GM23338 (cell line): ENCODE measurements around the gene EFTUD2. TPM values are rescaled to one million over a fixed set of nuclear protein-coding genes. Genes with fewer than 3 reads are reported as not detected.

Experiments used
- ATAC-seq: fragments of 200-7000 bp; cut with Tn5 transposase; 3 replicates; pipeline ENCODE4 v1.9.1; 2020
- DNase-seq: peaks from one replicate; pipeline ENCODE4 v3.0.0-alpha.2; 2015; ENCODE audit warnings: low spot score
- H2AFZ ChIP-seq: fragments of 200-600 bp; sonication (generic); 2 replicates; pipeline ENCODE4 v1.8.0; 2016; ENCODE audit warnings: antibody characterized with exemption, mild to moderate bottlenecking, moderate library complexity
- H3F3A ChIP-seq: fragments of 200-600 bp; sonication (generic); replicated peaks from 2 replicates; pipeline ENCODE4 v1.8.0; 2017; ENCODE audit warnings: antibody characterized with exemption, mixed run types, low read depth
- H3K27ac ChIP-seq: fragments of 200-600 bp; sonication (generic); 2 replicates; pipeline ENCODE4 v1.6.1; 2016; ENCODE audit warnings: low read depth
- H3K27me3 ChIP-seq: fragments of 200-600 bp; sonication (generic); 2 replicates; pipeline ENCODE4 v1.8.0; 2016; ENCODE audit warnings: mild to moderate bottlenecking, mixed run types, moderate library complexity; ENCODE audit not compliant: insufficient read depth
- H3K36me3 ChIP-seq: fragments of 200-600 bp; sonication (generic); 2 replicates; pipeline ENCODE4 v1.8.0; 2016; ENCODE audit warnings: mild to moderate bottlenecking; ENCODE audit not compliant: insufficient read depth
- H3K4me1 ChIP-seq: fragments of 200-600 bp; sonication (generic); 2 replicates; pipeline ENCODE4 v1.8.0; 2016; ENCODE audit warnings: mild to moderate bottlenecking, moderate library complexity; ENCODE audit not compliant: insufficient read depth
- H3K4me2 ChIP-seq: fragments of 200-600 bp; sonication (generic); 2 replicates; pipeline ENCODE4 v1.7.1; 2017; ENCODE audit warnings: mixed run types
- H3K4me3 ChIP-seq: fragments of 200-600 bp; sonication (generic); 2 replicates; pipeline ENCODE4 v1.6.1; 2016; ENCODE audit warnings: mixed run types
- H3K79me2 ChIP-seq: fragments of 200-600 bp; sonication (generic); replicated peaks from 2 replicates; pipeline ENCODE4 v1.8.0; 2017; ENCODE audit warnings: mild to moderate bottlenecking; ENCODE audit not compliant: insufficient read depth
- H3K9me2 ChIP-seq: fragments of 200-600 bp; sonication (generic); 2 replicates; pipeline ENCODE4 v1.8.0; 2017; ENCODE audit not compliant: insufficient read depth
- H4K20me1 ChIP-seq: fragments of 200-600 bp; sonication (generic); replicated peaks from 2 replicates; pipeline ENCODE4 v1.8.0; 2017; ENCODE audit warnings: mild to moderate bottlenecking; ENCODE audit not compliant: insufficient read depth
- H3K27ac Mint-ChIP-seq: 2 replicates; pipeline ENCODE4 v1.8.0; 2020; ENCODE audit warnings: inconsistent platforms, mild to moderate bottlenecking, moderate library complexity, mixed read lengths
- H3K27me3 Mint-ChIP-seq: 3 replicates; pipeline ENCODE4 v1.8.0; 2022; ENCODE audit warnings: low read depth, mild to moderate bottlenecking, moderate library complexity, mixed read lengths, inconsistent platforms; ENCODE audit not compliant: insufficient read depth, poor library complexity
- H3K36me3 Mint-ChIP-seq: 3 replicates; pipeline ENCODE4 v1.8.0; 2021; ENCODE audit warnings: low read depth, mild to moderate bottlenecking, inconsistent platforms, moderate library complexity, mixed read lengths
- H3K4me1 Mint-ChIP-seq: 3 replicates; pipeline ENCODE4 v1.8.0; 2020; ENCODE audit warnings: mild to moderate bottlenecking, inconsistent platforms, mixed read lengths
- H3K4me3 Mint-ChIP-seq: 3 replicates; pipeline ENCODE4 v1.8.0; 2021; ENCODE audit warnings: moderate library complexity, mild to moderate bottlenecking, inconsistent platforms, mixed read lengths
- H3K9me3 Mint-ChIP-seq: 3 replicates; pipeline ENCODE4 v1.8.0; 2020; ENCODE audit warnings: moderate library complexity, mild to moderate bottlenecking, inconsistent platforms, mixed read lengths
- CREB1 ChIP-seq: fragments of 250-450 bp; sonication (Bioruptor Pico); IDR thresholded peaks from 2 replicates; pipeline ENCODE4 v1.5.0; 2020; ENCODE audit warnings: low read depth, mild to moderate bottlenecking, moderate library complexity
- EZH2phosphoT487 ChIP-seq: fragments of 200-600 bp; sonication (generic); IDR thresholded peaks from one replicate; pipeline ENCODE4 v1.8.1; 2018; ENCODE audit warnings: antibody characterized with exemption; ENCODE audit not compliant: unreplicated experiment
- JUNB ChIP-seq: IDR thresholded peaks from one replicate; pipeline ENCODE4 v1.6.1; 2016; ENCODE audit warnings: antibody characterized with exemption; ENCODE audit not compliant: unreplicated experiment
- NANOG ChIP-seq: IDR thresholded peaks from 2 replicates; pipeline ENCODE4 v1.6.1; 2016; ENCODE audit warnings: antibody characterized with exemption, borderline replicate concordance
- POLR2AphosphoS5 ChIP-seq: IDR thresholded peaks from 2 replicates; pipeline ENCODE4 v1.6.1; 2016; ENCODE audit warnings: antibody characterized with exemption, low read depth
- ZNF114 ChIP-seq: fragments of 250-450 bp; sonication (Bioruptor Pico); IDR thresholded peaks from 2 replicates; pipeline ENCODE4 v1.5.0; 2020; ENCODE audit warnings: mild to moderate bottlenecking, moderate library complexity
- ZNF331 ChIP-seq: fragments of 250-450 bp; sonication (Bioruptor Pico); IDR thresholded peaks from 2 replicates; pipeline ENCODE4 v1.5.0; 2020; ENCODE audit warnings: low read depth, mild to moderate bottlenecking, moderate library complexity
- polyA plus RNA-seq: library from polyadenylated mRNA; unstranded; fragments of >200 nt; fragmentation: Nextera tagmentation; extraction: Ambion mirVana; gene quantifications from 2 replicates; pipeline ENCODE4 v1.2.1, GENCODE V29; 2016
- total RNA-seq: library from RNA; depleted of rRNA; stranded (reverse); fragments of >200 nt; shearing (Covaris generic); gene quantifications from 2 replicates; pipeline ENCODE4 v1.2.3, GENCODE V29; 2014
- TF ChIP-seq, protein P1 (sequence below): IDR thresholded peaks from one replicate; pipeline ENCODE4 v1.6.1; 2018; ENCODE audit warnings: antibody characterized with exemption; ENCODE audit not compliant: unreplicated experiment
- TF ChIP-seq, protein P2 (sequence below): fragments of 250-450 bp; sonication (Bioruptor Pico); IDR thresholded peaks from 2 replicates; pipeline ENCODE4 v1.5.0; 2020; ENCODE audit warnings: mild to moderate bottlenecking, moderate library complexity

EFTUD2 gene
- total and polyA plus RNA-seq, 2 experiments from 2014 or later, result 61.6 to 196 TPM

DNA sequence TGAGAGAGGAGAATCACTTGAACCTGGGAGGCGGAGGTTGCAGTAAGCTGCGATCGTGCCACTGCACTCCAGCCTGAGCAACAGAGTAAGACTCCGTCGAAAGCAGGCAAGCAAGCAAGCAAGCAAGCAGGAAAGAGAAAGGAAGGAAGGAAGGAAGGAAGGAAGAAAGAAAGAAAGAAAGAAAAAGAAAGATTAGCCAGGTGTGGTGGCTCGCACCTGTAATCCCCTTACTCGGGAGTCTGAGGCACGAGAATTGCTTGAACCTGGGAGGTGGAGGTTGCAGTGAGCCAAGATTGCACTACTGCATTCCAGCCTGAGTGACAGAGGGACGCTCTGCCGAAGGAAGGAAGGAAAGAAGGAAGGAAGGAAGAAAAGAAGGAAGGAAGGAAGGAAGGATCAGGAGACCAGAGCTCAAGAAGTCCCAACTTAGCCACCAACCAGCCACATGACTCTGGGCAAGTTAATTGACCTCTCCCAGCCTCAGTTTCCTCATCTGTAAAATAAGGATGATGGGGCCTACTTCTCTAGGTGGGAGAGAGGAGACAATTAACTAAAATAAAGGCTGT lies 9.6 kb upstream of the EFTUD2 start:
- Histone ChIP-seq H3F3A (peaks cover 10% of the 10 kb centered on the region; the same call in 1 of the 2 replicates), H3K9me2 (no peaks in the 10 kb centered on the region), H3K4me3 (no peak overlapping the region), H2AFZ (no peak overlapping the region), H3K79me2 (no peaks in the 10 kb centered on the region), H4K20me1 (no peaks in the 10 kb centered on the region), H3K4me2 (no peak overlapping the region), H3K27me3 (peaks cover 17% of the 10 kb centered on the region), H3K36me3 (no peaks in the 10 kb centered on the region), H3K4me1 (no peaks in the 10 kb centered on the region; the same call in none of the 2 replicates), H3K27ac (no peak overlapping the region)
- Mint-ChIP-seq H3K27ac (no peak overlapping the region), H3K27me3 (peaks cover 28% of the 10 kb centered on the region), H3K4me3 (no peak overlapping the region), H3K4me1 (peaks cover 19% of the 10 kb centered on the region), H3K36me3 (no peaks in the 10 kb centered on the region; the same call in 2 of the 3 replicates), H3K9me3 (no peaks in the 10 kb centered on the region)
- TF ChIP-seq, protein P1, sequence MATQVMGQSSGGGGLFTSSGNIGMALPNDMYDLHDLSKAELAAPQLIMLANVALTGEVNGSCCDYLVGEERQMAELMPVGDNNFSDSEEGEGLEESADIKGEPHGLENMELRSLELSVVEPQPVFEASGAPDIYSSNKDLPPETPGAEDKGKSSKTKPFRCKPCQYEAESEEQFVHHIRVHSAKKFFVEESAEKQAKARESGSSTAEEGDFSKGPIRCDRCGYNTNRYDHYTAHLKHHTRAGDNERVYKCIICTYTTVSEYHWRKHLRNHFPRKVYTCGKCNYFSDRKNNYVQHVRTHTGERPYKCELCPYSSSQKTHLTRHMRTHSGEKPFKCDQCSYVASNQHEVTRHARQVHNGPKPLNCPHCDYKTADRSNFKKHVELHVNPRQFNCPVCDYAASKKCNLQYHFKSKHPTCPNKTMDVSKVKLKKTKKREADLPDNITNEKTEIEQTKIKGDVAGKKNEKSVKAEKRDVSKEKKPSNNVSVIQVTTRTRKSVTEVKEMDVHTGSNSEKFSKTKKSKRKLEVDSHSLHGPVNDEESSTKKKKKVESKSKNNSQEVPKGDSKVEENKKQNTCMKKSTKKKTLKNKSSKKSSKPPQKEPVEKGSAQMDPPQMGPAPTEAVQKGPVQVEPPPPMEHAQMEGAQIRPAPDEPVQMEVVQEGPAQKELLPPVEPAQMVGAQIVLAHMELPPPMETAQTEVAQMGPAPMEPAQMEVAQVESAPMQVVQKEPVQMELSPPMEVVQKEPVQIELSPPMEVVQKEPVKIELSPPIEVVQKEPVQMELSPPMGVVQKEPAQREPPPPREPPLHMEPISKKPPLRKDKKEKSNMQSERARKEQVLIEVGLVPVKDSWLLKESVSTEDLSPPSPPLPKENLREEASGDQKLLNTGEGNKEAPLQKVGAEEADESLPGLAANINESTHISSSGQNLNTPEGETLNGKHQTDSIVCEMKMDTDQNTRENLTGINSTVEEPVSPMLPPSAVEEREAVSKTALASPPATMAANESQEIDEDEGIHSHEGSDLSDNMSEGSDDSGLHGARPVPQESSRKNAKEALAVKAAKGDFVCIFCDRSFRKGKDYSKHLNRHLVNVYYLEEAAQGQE, result no peak
- TF ChIP-seq CREB1 (CRISPR knock-in tag), result no peak
- TF ChIP-seq ZNF114, result no peak
- no peak for TF ChIP-seq ZNF331
- TF ChIP-seq, protein P2, sequence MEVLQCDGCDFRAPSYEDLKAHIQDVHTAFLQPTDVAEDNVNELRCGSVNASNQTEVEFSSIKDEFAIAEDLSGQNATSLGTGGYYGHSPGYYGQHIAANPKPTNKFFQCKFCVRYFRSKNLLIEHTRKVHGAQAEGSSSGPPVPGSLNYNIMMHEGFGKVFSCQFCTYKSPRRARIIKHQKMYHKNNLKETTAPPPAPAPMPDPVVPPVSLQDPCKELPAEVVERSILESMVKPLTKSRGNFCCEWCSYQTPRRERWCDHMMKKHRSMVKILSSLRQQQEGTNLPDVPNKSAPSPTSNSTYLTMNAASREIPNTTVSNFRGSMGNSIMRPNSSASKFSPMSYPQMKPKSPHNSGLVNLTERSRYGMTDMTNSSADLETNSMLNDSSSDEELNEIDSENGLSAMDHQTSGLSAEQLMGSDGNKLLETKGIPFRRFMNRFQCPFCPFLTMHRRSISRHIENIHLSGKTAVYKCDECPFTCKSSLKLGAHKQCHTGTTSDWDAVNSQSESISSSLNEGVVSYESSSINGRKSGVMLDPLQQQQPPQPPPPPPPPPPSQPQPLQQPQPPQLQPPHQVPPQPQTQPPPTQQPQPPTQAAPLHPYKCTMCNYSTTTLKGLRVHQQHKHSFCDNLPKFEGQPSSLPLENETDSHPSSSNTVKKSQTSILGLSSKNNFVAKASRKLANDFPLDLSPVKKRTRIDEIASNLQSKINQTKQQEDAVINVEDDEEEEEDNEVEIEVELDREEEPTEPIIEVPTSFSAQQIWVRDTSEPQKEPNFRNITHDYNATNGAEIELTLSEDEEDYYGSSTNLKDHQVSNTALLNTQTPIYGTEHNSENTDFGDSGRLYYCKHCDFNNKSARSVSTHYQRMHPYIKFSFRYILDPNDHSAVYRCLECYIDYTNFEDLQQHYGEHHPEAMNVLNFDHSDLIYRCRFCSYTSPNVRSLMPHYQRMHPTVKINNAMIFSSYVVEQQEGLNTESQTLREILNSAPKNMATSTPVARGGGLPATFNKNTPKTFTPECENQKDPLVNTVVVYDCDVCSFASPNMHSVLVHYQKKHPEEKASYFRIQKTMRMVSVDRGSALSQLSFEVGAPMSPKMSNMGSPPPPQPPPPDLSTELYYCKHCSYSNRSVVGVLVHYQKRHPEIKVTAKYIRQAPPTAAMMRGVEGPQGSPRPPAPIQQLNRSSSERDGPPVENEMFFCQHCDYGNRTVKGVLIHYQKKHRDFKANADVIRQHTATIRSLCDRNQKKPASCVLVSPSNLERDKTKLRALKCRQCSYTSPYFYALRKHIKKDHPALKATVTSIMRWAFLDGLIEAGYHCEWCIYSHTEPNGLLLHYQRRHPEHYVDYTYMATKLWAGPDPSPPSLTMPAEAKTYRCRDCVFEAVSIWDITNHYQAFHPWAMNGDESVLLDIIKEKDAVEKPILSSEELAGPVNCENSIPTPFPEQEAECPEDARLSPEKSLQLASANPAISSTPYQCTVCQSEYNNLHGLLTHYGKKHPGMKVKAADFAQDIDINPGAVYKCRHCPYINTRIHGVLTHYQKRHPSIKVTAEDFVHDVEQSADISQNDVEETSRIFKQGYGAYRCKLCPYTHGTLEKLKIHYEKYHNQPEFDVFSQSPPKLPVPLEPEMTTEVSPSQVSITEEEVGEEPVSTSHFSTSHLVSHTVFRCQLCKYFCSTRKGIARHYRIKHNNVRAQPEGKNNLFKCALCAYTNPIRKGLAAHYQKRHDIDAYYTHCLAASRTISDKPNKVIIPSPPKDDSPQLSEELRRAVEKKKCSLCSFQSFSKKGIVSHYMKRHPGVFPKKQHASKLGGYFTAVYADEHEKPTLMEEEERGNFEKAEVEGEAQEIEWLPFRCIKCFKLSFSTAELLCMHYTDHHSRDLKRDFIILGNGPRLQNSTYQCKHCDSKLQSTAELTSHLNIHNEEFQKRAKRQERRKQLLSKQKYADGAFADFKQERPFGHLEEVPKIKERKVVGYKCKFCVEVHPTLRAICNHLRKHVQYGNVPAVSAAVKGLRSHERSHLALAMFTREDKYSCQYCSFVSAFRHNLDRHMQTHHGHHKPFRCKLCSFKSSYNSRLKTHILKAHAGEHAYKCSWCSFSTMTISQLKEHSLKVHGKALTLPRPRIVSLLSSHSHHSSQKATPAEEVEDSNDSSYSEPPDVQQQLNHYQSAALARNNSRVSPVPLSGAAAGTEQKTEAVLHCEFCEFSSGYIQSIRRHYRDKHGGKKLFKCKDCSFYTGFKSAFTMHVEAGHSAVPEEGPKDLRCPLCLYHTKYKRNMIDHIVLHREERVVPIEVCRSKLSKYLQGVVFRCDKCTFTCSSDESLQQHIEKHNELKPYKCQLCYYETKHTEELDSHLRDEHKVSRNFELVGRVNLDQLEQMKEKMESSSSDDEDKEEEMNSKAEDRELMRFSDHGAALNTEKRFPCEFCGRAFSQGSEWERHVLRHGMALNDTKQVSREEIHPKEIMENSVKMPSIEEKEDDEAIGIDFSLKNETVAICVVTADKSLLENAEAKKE, result no peak
- TF ChIP-seq EZH2phosphoT487, result no peak
- no peak for TF ChIP-seq JUNB
- TF ChIP-seq NANOG, result no peak
- no peak for TF ChIP-seq POLR2AphosphoS5
- DNase-seq, result no peak
- no peak for ATAC-seq
